Smooth muscle cell (in vitro differentiated cells): ENCODE results near the gene STH. TPM values are rescaled to one million over a fixed set of nuclear protein-coding genes. Genes with fewer than 3 reads are reported as not detected.

ENCODE experiments used
- DNase-seq: peaks from one replicate; lab custom pipeline; 2025; ENCODE audit not compliant: unreplicated experiment; lab: John Stamatoyannopoulos, UW
- H2AFZ ChIP-seq: fragments of 200-600 bp; sonication (generic); 2 replicates; pipeline ENCODE4 v1.6.0; 2016; ENCODE audit warnings: antibody characterized with exemption, low read depth, mild to moderate bottlenecking
- H3F3A ChIP-seq: fragments of 200-600 bp; sonication (generic); 2 replicates; pipeline ENCODE4 v1.6.0; 2017; ENCODE audit warnings: antibody characterized with exemption, low read depth
- H3K27ac ChIP-seq: fragments of 200-600 bp; sonication (generic); 2 replicates; pipeline ENCODE4 v1.5.1; 2016; ENCODE audit warnings: low read depth, mild to moderate bottlenecking
- H3K27me3 ChIP-seq: fragments of 200-600 bp; sonication (generic); 2 replicates; pipeline ENCODE4 v1.6.1; 2016; ENCODE audit warnings: low read depth, mild to moderate bottlenecking
- H3K36me3 ChIP-seq: fragments of 200-600 bp; sonication (generic); 2 replicates; pipeline ENCODE4 v1.5.1; 2016; ENCODE audit warnings: low read depth
- H3K4me1 ChIP-seq: fragments of 200-600 bp; sonication (generic); 2 replicates; pipeline ENCODE4 v1.5.1; 2016; ENCODE audit warnings: low read depth
- H3K4me2 ChIP-seq: fragments of 200-600 bp; sonication (generic); 2 replicates; pipeline ENCODE4 v1.6.0; 2016; ENCODE audit warnings: mild to moderate bottlenecking
- H3K4me3 ChIP-seq: fragments of 200-600 bp; sonication (generic); 2 replicates; pipeline ENCODE4 v1.5.1; 2016; ENCODE audit warnings: mild to moderate bottlenecking
- H3K79me2 ChIP-seq: fragments of 200-600 bp; sonication (generic); 2 replicates; pipeline ENCODE4 v1.6.0; 2016; ENCODE audit warnings: low read depth, mild to moderate bottlenecking
- H3K9ac ChIP-seq: fragments of 200-600 bp; sonication (generic); 2 replicates; pipeline ENCODE4 v1.6.0; 2016; ENCODE audit warnings: low read depth
- H3K9me3 ChIP-seq: fragments of 200-600 bp; sonication (generic); replicated peaks from 2 replicates; pipeline ENCODE4 v1.5.1; 2016; ENCODE audit warnings: low read depth
- H4K20me1 ChIP-seq: fragments of 200-600 bp; sonication (generic); 2 replicates; pipeline ENCODE4 v1.6.0; 2016; ENCODE audit warnings: low read depth
- WGBS: methylation state at CpG from one replicate; pipeline ENCODE4 v1.1.7; 2016; ENCODE audit warnings: low lambda C conversion rate; 5-methylcytosine and 5-hydroxymethylcytosine counted together
- polyA plus RNA-seq: library from polyadenylated mRNA; unstranded; fragments of >200 nt; fragmentation: Nextera tagmentation; extraction: Ambion mirVana; gene quantifications from 2 replicates; pipeline ENCODE4 v1.2.1, GENCODE V29; 2016
- total RNA-seq: library from RNA; depleted of rRNA; stranded (reverse); fragments of >200 nt; gene quantifications from 2 replicates; pipeline ENCODE4 v1.2.3, GENCODE V29; 2014
- TF ChIP-seq, protein P1 (sequence below): fragments of 200-600 bp; sonication (generic); IDR thresholded peaks from 2 replicates; pipeline ENCODE4 v1.5.1; 2017; ENCODE audit warnings: borderline replicate concordance, mild to moderate bottlenecking, antibody characterized with exemption; ENCODE audit not compliant: insufficient read depth, poor library complexity, severe bottlenecking

The STH gene
- total and polyA plus RNA-seq, 2 experiments from 2014 or later = not detected

DNA sequence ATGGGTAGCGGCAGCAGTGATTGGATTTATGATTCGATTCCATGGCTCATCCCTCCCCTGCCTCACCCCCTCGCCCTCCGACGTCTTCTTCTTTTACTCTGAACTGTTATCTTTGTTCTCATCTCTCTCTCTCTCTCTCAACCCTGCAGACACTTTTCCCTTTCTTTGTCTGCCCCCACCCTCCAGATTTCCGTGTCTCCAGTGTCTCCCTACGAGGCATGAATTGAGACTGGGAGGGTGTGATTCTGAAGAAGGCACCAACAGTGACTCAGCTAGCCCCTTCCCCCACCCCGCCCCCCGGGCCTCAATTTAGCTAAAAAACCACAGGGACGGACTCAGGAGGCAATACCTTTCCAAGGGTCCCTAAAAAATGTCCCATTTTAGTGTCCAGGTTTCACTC, 47.6 kb upstream of the STH start:
- no peaks in the 10 kb centered on the region for H3K9me3 ChIP-seq
- H2AFZ ChIP-seq = peak overlapping the region; percentile 40
- peaks cover 8% of the 10 kb centered on the region for H3F3A ChIP-seq
- WGBS = 26% methylated on average over 10 of the region's 10 CpGs
- no peaks in the 10 kb centered on the region for H3K27me3 ChIP-seq
- no peak for DNase-seq
- peaks cover 5% of the 10 kb centered on the region for H3K4me1 ChIP-seq
- peak overlapping the region; percentile 80 for H3K4me2 ChIP-seq
- no peaks in the 10 kb centered on the region for H4K20me1 ChIP-seq
- no peak overlapping the region for H3K4me3 ChIP-seq
- peak overlapping the region; percentile 90 for H3K27ac ChIP-seq
- TF ChIP-seq, protein P1, sequence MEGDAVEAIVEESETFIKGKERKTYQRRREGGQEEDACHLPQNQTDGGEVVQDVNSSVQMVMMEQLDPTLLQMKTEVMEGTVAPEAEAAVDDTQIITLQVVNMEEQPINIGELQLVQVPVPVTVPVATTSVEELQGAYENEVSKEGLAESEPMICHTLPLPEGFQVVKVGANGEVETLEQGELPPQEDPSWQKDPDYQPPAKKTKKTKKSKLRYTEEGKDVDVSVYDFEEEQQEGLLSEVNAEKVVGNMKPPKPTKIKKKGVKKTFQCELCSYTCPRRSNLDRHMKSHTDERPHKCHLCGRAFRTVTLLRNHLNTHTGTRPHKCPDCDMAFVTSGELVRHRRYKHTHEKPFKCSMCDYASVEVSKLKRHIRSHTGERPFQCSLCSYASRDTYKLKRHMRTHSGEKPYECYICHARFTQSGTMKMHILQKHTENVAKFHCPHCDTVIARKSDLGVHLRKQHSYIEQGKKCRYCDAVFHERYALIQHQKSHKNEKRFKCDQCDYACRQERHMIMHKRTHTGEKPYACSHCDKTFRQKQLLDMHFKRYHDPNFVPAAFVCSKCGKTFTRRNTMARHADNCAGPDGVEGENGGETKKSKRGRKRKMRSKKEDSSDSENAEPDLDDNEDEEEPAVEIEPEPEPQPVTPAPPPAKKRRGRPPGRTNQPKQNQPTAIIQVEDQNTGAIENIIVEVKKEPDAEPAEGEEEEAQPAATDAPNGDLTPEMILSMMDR = no peak
- no peaks in the 10 kb centered on the region for H3K79me2 ChIP-seq
- H3K36me3 ChIP-seq = no peaks in the 10 kb centered on the region
- H3K9ac ChIP-seq = peak overlapping the region; percentile 67

- H3K9me3 ChIP-seq = no peaks in the 10 kb centered on the region
- H3K9ac ChIP-seq = peak overlapping the region; percentile 67
- peaks cover 5% of the 10 kb centered on the region for H3K4me1 ChIP-seq
- H3K27ac ChIP-seq = peak overlapping the region; percentile 90
- WGBS = 12% methylated on average over 6 of the region's 6 CpGs
- H3F3A ChIP-seq = peaks cover 8% of the 10 kb centered on the region
- peak overlapping the region; percentile 80 for H3K4me2 ChIP-seq
- DNase-seq = no peak
- no peaks in the 10 kb centered on the region for H3K27me3 ChIP-seq
- no peaks in the 10 kb centered on the region for H4K20me1 ChIP-seq
- TF ChIP-seq, protein P1 = no peak
- peak overlapping the region; percentile 40 for H2AFZ ChIP-seq
- H3K4me3 ChIP-seq = no peak overlapping the region
- no peaks in the 10 kb centered on the region for H3K79me2 ChIP-seq
- no peaks in the 10 kb centered on the region for H3K36me3 ChIP-seq
These were observed 47.1 kb upstream of the STH start for GRCh38 chr17:45951941-45952340.

GRCh38 chr17:45952814-45953320, 46.2 kb upstream of the STH start:
- no peak for DNase-seq
- H3K9ac ChIP-seq = no peak overlapping the region
- H3K27me3 ChIP-seq = no peaks in the 10 kb centered on the region
- no peak overlapping the region for H3K4me3 ChIP-seq
- no peaks in the 10 kb centered on the region for H3K79me2 ChIP-seq
- no peak overlapping the region for H3K4me2 ChIP-seq
- peaks cover 5% of the 10 kb centered on the region for H3K4me1 ChIP-seq
- H3K36me3 ChIP-seq = no peaks in the 10 kb centered on the region
- WGBS = 96% methylated on average over 6 of the region's 6 CpGs
- H3K27ac ChIP-seq = no peak overlapping the region
- no peak overlapping the region for H2AFZ ChIP-seq
- no peaks in the 10 kb centered on the region for H3K9me3 ChIP-seq
- H3F3A ChIP-seq = peaks cover 8% of the 10 kb centered on the region
- TF ChIP-seq, protein P1 = no peak
- no peaks in the 10 kb centered on the region for H4K20me1 ChIP-seq

- TF ChIP-seq, protein P1 = no peak
- WGBS = 51% methylated on average over 2 of the region's 2 CpGs
- Histone ChIP-seq H3K9me3 (no peaks in the 10 kb centered on the region), H3F3A (peaks cover 8% of the 10 kb centered on the region), H3K4me3 (no peak overlapping the region), H3K27ac (no peak overlapping the region), H3K9ac (no peak overlapping the region), H3K27me3 (no peaks in the 10 kb centered on the region), H3K36me3 (no peaks in the 10 kb centered on the region), H3K4me1 (peaks cover 5% of the 10 kb centered on the region), H2AFZ (no peak overlapping the region), H4K20me1 (no peaks in the 10 kb centered on the region), H3K79me2 (no peaks in the 10 kb centered on the region), H3K4me2 (no peak overlapping the region)
- DNase-seq = no peak
These were observed 45.5 kb upstream of the STH start for GRCh38 chr17:45953561-45953960.
